GM19239 (cell line): Measurements from ENCODE around the gene KCTD5.
"Not testable (repeated sequence)": the region's sequence is repeated elsewhere in the genome, so short reads cannot be mapped to it uniquely, and the experiment has no call there.

Source experiments
- DNase-seq: peaks from one replicate; pipeline ENCODE4 v3.0.0; 2011; ENCODE audit warnings: low spot score; ENCODE audit not compliant: insufficient read length
- FAIRE-seq: peaks from 2 replicates; lab custom pipeline; 2011; peaks lifted over from hg19 to GRCh38; lab: Jason Lieb, UNC

Gene KCTD5

GRCh38 chr16:2671193-2671592, 11.1 kb upstream of the KCTD5 start:
- FAIRE-seq: peak; percentile 63
- not testable (repeated sequence) for DNase-seq

- no peak for DNase-seq
- FAIRE-seq: no peak
These were observed 10.6 kb upstream of the KCTD5 start for GRCh38 chr16:2671741-2672140.

- peak; percentile 4 for FAIRE-seq
- DNase-seq: peak; percentile 94
These were observed 9.0 kb upstream of the KCTD5 start for GRCh38 chr16:2673066-2673999.

- FAIRE-seq (no peak), DNase-seq (no peak)
These were observed 7.3 kb upstream of the KCTD5 start for GRCh38 chr16:2675021-2675420.

- FAIRE-seq (no peak), DNase-seq (no peak)
These were observed 6.6 kb upstream of the KCTD5 start for GRCh38 chr16:2675714-2676113.

GRCh38 chr16:2676937-2677336, 5.4 kb upstream of the KCTD5 start:
- DNase-seq, FAIRE-seq: not testable (repeated sequence)

GRCh38 chr16:2678206-2678965, 3.9 kb upstream of the KCTD5 start:
- FAIRE-seq: not testable (repeated sequence)

GRCh38 chr16:2679902-2680301, 2.4 kb upstream of the KCTD5 start:
- DNase-seq, FAIRE-seq: not testable (repeated sequence)

More at GRCh38 chr16:2678206-2678965, 3.9 kb upstream of the KCTD5 start:
- DNase-seq: not testable (repeated sequence)

- not testable (repeated sequence) for DNase-seq
These were observed 2.0 kb upstream of the KCTD5 start for GRCh38 chr16:2680360-2680759.

GRCh38 chr16:2683041-2683440, 718 bp downstream of the KCTD5 start:
- FAIRE-seq: not testable (repeated sequence)

More at GRCh38 chr16:2680360-2680759, 2.0 kb upstream of the KCTD5 start:
- not testable (repeated sequence) for FAIRE-seq

GRCh38 chr16:2686075-2686474, 3.8 kb downstream of the KCTD5 start:
- peak; percentile 99 for FAIRE-seq
- DNase-seq: not testable (repeated sequence)

More at GRCh38 chr16:2683041-2683440, 718 bp downstream of the KCTD5 start:
- DNase-seq: not testable (repeated sequence)

GRCh38 chr16:2686912-2687507, 4.7 kb downstream of the KCTD5 start:
- DNase-seq (peak; percentile 95), FAIRE-seq (no peak)

GRCh38 chr16:2687531-2688308, 5.4 kb downstream of the KCTD5 start:
- DNase-seq: no peak
- no peak for FAIRE-seq

- not testable (repeated sequence) for DNase-seq, FAIRE-seq
These were observed 7.1 kb downstream of the KCTD5 start for GRCh38 chr16:2689422-2689821.

- FAIRE-seq (no peak), DNase-seq (no peak)
These were observed 7.9 kb downstream of the KCTD5 start for GRCh38 chr16:2689968-2690801.

GRCh38 chr16:2690852-2691251, 8.5 kb downstream of the KCTD5 start:
- no peak for DNase-seq
- FAIRE-seq: no peak

GRCh38 chr16:2691491-2692248, 9.3 kb downstream of the KCTD5 start:
- DNase-seq (no peak), FAIRE-seq (no peak)
